IPS-18a (cell line): ENCODE data around the gene CARD11.

ENCODE experiments used
- H3K27ac ChIP-seq: one replicate; pipeline ENCODE4 v1.5.1; 2013; ENCODE audit warnings: low read length
- H3K27me3 ChIP-seq: one replicate; pipeline ENCODE4 v1.6.1; 2013; ENCODE audit warnings: mild to moderate bottlenecking, low read length; ENCODE audit not compliant: control insufficient read depth, insufficient read depth
- H3K36me3 ChIP-seq: one replicate; pipeline ENCODE4 v1.6.1; 2013; ENCODE audit warnings: low read depth, low read length; ENCODE audit not compliant: control insufficient read depth
- H3K4me1 ChIP-seq: one replicate; pipeline ENCODE4 v1.6.1; 2013; ENCODE audit warnings: low read depth, low read length; ENCODE audit not compliant: control insufficient read depth
- H3K4me3 ChIP-seq: one replicate; pipeline ENCODE4 v1.5.1; 2013; ENCODE audit warnings: low read length
- H3K9ac ChIP-seq: one replicate; pipeline ENCODE4 v1.6.1; 2013; ENCODE audit warnings: mild to moderate bottlenecking, low read length, moderate library complexity
- H3K9me3 ChIP-seq: one replicate; pipeline ENCODE4 v1.6.1; 2013; ENCODE audit warnings: low read depth, low read length; ENCODE audit not compliant: control insufficient read depth

CARD11 gene

DNA sequence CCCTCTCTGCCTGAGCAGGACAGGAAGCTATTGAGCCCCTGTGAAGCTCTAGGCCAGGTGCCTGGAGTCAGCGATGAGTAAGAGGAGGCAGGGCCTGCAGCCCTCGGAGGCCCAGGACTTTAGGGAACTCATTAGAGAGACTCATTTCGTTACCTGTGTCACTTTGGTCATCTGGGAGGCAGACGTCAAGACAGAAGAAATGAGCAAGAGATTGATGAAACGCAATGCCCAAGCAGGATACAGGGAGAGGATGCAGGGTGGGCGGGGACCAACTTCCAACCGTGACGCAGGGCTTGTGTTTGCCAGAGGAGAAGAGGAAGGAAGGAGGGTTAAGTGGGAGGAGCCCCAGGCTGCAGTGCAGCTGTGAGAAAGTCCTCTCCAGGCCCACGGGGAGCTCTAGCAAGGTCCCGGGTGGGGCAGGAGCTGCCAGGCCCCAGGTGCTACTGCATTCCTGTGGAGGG, 173.2 kb downstream of the CARD11 start:
- H3K4me3 ChIP-seq: no peak overlapping the region

DNA sequence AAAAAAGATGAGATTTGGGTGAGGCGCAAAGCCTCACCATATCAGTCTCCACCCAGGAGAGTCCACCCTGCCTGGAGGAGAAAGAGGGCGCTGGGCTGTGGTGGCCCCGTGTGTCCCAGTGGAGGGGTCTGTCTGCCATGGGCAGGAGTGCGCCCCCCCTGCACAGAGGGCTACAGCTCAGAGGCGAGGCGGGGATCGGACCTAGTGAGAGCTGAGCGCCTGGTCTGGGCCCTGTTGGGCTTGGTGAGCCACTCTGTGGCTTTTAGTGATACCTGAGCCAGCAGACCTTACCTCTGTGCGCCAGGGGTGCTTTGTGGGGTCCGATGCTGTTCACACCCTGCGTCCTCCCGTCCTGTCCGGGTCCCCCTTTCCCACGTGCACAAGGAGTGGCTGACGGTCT, 173.7 kb downstream of the CARD11 start:
- Histone ChIP-seq H3K9me3 (no peaks in the 10 kb centered on the region), H3K36me3 (no peaks in the 10 kb centered on the region), H3K4me3 (no peak overlapping the region), H3K27ac (no peak overlapping the region), H3K27me3 (no peaks in the 10 kb centered on the region), H3K4me1 (peaks cover 8% of the 10 kb centered on the region), H3K9ac (no peak overlapping the region)

More for the DNA sequence above, 173.2 kb downstream of the CARD11 start:
- Histone ChIP-seq H3K36me3 (no peaks in the 10 kb centered on the region), H3K27me3 (no peaks in the 10 kb centered on the region), H3K4me1 (peaks cover 8% of the 10 kb centered on the region), H3K9ac (no peak overlapping the region), H3K27ac (no peak overlapping the region), H3K9me3 (no peaks in the 10 kb centered on the region)

DNA sequence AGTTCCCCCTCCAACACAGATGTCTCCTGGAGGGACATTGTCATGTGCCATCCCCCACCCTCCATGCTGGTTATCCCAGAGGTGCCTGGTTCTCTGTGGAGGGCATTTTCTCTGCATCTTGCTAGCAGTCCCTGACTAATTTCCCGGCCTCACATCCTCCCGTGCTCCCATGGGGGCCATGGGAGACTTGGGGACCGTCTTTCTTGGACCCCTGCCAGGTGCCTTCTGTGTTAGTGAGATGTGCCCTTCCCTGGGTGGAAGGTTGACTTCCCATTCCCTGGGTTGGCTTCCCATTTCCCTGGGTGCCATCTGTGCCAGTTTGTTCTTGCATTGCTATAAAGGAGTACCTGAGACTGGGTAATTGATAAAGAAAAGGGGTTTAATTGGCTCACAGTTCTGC, 177.1 kb downstream of the CARD11 start:
- Histone ChIP-seq H3K27ac (no peak overlapping the region), H3K27me3 (no peaks in the 10 kb centered on the region), H3K36me3 (no peaks in the 10 kb centered on the region), H3K4me1 (peaks cover 3% of the 10 kb centered on the region), H3K9ac (no peak overlapping the region), H3K4me3 (no peak overlapping the region), H3K9me3 (no peaks in the 10 kb centered on the region)

DNA sequence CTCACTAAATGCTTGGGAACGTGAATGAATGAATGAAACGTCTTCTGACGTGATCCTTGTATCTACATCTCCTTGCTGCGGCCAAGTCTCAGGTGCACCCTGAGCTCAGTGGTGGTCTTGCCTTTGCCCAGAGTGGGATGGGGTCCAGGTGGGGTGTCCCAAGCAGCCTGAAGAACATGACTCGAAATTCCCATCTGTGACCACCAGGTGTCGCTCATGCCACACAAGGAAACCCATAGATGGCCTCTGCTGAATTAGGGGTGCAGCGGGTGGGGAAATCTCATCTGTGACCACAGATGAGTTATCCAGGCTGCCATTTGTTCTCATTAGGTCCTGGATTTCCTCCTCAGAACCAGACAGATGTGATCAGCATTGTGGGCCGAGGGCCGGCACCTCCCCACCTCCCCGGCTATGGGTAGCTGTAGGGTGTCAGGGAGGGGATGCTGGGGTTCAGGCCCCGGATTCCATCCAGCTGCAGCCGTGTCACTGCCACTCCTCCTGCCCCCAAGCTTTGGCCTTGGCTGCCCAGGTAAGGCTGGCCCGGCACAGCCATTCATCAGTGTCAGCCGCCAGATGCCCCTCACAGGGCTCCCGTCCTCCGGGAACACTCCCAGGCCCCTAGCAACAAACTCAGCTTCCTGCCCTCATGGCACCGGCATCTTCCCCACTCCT, 178.5 kb downstream of the CARD11 start:
- Histone ChIP-seq H3K9ac (no peak overlapping the region), H3K9me3 (no peaks in the 10 kb centered on the region), H3K4me3 (no peak overlapping the region), H3K27ac (no peak overlapping the region), H3K27me3 (no peaks in the 10 kb centered on the region), H3K4me1 (peaks cover 1% of the 10 kb centered on the region), H3K36me3 (no peaks in the 10 kb centered on the region)

DNA sequence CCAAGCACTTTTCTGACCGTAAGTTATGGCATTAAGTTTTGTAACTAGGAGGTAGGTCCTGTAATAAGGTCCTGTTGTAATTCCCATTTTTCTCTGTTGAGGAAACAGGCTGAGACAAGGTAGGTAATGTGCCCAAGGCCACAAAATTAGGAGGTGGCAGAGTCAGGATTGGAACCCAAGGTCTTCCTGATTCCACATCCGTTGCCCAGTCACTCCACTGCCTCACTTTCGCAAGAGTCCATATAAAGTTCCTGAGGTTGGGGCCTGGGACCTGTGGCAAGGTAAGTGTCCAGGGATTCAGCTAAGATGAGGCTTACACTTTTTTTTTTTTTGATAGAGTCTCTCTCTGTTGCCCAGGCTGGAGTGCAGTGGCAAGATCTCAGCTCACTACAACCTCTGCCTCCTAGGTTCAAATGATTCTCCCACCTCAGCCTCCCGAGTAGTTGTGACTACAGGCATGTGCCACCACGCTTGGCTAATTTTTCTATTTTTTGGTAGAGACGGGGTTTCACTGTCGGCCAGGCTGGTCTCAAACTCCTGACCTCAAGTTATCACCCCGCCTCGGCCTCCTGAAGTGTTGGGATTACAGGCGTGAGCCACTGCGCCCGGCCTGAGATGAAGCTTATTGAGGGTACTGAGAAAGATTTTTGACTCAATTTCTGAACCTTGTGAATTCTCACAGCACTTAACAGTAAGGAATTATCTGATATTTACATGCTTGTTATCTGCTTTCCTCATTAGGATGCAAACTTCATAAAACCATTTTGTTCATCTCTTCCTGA, 179.3 kb downstream of the CARD11 start:
- no peak overlapping the region for H3K27ac ChIP-seq
- no peaks in the 10 kb centered on the region for H3K4me1 ChIP-seq
- H3K36me3 ChIP-seq: no peaks in the 10 kb centered on the region
- no peaks in the 10 kb centered on the region for H3K27me3 ChIP-seq
- no peak overlapping the region for H3K9ac ChIP-seq
- H3K4me3 ChIP-seq: no peak overlapping the region
- no peaks in the 10 kb centered on the region for H3K9me3 ChIP-seq

DNA sequence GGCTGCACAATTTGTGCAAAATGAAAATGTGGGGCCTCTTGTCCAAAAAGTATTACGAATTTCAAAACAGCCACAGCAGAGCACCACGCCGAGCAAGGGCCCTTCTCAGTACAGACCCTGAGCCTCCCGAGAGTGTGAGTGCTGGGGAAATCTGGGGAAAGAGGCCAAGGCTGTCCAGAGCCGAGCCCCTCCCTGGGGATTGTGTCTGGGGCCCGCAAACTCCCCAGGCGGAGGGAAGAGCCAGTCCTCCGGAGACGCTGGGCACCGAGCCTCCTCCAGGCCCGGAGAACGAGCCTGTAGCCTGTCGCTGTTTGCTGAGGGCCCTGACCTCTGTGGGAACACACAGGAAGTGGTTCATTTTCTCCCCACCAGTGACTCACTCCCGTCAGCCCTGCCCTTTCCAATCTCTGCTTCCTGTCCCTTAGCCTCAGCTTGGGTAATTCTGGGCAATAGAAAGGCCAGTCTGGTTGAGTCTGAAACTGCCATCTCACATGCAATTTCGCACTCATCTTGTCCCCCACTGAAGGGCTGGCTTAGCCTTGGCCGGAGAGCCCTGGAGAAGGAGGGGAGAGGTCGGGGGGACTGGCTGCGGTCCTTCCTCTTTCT, 180.1 kb downstream of the CARD11 start:
- no peak overlapping the region for H3K9ac ChIP-seq
- no peak overlapping the region for H3K4me3 ChIP-seq
- no peaks in the 10 kb centered on the region for H3K27me3 ChIP-seq
- H3K4me1 ChIP-seq: no peaks in the 10 kb centered on the region
- H3K36me3 ChIP-seq: no peaks in the 10 kb centered on the region
- H3K27ac ChIP-seq: no peak overlapping the region
- H3K9me3 ChIP-seq: no peaks in the 10 kb centered on the region

DNA sequence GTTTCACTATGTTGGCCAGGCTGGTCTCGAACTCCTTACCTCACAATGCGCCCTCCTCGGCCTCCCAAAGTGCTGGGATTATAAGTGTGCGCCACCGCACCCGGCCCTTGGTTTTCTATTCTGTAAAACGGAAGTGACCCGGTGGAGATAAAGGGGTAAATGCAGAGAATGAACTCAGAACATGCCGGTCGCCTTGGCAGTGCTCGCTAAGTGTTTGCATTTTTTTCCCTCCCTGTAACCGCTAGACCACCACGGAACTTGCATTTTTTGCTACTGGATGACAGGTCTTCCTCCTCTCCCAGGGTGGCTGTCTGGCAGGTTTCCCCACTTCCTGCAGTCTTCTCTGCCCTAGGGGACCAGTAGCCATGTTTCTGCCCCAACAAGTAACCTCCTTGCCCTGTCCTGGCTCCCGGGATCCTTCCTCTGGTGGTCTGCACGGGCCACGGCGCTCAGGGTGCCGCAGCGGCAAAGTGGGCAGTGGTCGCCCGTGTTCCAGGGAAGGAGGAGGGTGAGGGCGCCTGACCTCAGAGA, 180.8 kb downstream of the CARD11 start:
- Histone ChIP-seq H3K27me3 (no peaks in the 10 kb centered on the region), H3K36me3 (no peaks in the 10 kb centered on the region), H3K27ac (no peak overlapping the region), H3K9me3 (no peaks in the 10 kb centered on the region), H3K9ac (no peak overlapping the region), H3K4me1 (no peaks in the 10 kb centered on the region), H3K4me3 (no peak overlapping the region)

DNA sequence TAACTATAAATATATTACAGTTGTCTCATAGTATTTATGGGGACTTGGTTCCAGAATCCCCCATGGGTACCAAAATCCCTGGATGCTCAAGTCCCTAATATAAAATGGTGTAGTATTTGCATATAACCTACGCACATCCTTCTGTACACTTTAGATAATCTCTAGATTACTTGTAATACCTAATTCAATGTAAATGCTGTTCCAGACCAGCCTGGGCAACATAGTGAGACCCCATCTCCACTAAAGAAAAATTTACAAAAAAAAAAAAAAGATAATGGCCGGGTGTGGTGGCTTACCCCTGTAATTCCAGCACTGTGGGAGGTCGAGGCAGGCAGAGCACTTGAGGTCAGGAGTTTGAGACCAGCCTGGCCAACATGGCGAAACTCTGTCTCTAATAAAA, 182.2 kb downstream of the CARD11 start:
- no peak overlapping the region for H3K27ac ChIP-seq
- H3K36me3 ChIP-seq: no peaks in the 10 kb centered on the region
- H3K9ac ChIP-seq: no peak overlapping the region
- no peaks in the 10 kb centered on the region for H3K9me3 ChIP-seq
- H3K4me1 ChIP-seq: no peaks in the 10 kb centered on the region
- no peak overlapping the region for H3K4me3 ChIP-seq
- H3K27me3 ChIP-seq: no peaks in the 10 kb centered on the region

DNA sequence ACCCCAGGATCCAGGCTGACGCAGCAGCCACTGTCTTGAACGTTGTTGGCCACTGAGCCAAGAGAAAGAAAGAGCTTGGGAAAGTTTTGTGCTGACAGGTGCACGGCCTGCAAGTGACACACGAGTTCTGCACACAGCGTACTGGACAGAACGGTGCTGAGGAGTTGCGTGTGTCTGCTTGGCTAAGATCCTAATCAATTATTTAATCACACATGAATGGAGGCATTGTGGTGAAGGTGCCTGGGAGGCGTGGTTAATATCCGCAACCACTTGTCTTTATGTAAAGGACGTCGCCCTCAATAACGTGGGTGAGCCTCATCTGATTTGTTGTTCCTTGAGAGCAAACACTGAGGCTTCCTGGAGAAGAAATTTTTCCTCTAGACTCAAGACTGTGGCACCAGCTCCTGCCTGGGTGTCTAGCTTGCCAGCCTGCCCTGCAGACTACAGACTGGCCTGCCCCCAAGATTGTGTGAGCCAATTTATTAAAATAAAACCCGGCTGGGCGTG, 183.0 kb downstream of the CARD11 start:
- H3K27me3 ChIP-seq: peaks cover 3% of the 10 kb centered on the region
- no peaks in the 10 kb centered on the region for H3K36me3 ChIP-seq
- no peak overlapping the region for H3K4me3 ChIP-seq
- H3K9ac ChIP-seq: no peak overlapping the region
- no peak overlapping the region for H3K27ac ChIP-seq
- no peaks in the 10 kb centered on the region for H3K9me3 ChIP-seq
- H3K4me1 ChIP-seq: no peaks in the 10 kb centered on the region

DNA sequence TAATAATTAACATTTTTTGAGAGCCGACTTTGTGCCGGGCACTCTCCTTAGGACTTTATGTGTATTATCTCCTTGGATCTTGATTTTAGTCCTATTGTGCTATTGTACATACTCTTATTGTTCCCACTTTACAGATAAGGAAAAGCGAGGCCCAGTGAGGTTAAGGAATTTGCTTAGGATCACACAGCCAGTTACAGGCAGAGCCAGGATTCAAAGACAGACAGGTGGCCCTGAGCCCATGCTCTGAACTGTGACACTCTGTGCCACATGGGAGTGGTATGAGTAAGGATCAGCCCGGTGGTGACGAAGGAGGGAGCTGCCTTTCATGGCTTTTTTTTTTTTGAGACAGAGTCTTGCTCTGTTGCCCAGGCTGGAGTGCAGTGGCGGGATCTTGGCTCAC, 183.7 kb downstream of the CARD11 start:
- Histone ChIP-seq H3K27ac (no peak overlapping the region), H3K9me3 (no peaks in the 10 kb centered on the region), H3K9ac (no peak overlapping the region), H3K36me3 (no peaks in the 10 kb centered on the region), H3K4me1 (no peaks in the 10 kb centered on the region), H3K27me3 (peaks cover 9% of the 10 kb centered on the region), H3K4me3 (no peak overlapping the region)

DNA sequence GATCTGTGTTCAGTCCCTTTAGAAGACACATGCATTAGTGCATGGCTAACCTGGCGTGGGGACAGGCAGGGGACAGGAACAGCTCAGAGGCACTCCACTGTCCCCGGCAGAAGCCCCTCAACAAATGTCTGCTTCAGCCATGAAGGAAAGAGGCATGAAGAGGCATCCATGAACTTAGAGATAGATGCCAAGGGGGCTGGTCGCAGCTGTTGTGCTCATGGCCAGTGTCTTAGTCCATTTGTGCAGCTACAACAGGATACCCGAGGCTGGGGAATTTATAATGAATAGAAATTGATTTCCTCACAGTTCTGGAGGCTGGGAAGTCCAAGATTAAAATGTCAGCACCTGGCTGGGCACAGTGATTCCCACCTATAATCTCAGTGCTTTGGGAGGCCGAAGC, 185.0 kb downstream of the CARD11 start:
- no peaks in the 10 kb centered on the region for H3K4me1 ChIP-seq
- no peaks in the 10 kb centered on the region for H3K36me3 ChIP-seq
- no peaks in the 10 kb centered on the region for H3K9me3 ChIP-seq
- no peak overlapping the region for H3K9ac ChIP-seq
- H3K4me3 ChIP-seq: no peak overlapping the region
- peaks cover 9% of the 10 kb centered on the region for H3K27me3 ChIP-seq
- H3K27ac ChIP-seq: no peak overlapping the region
